K562 (cell line): ENCODE results near the gene AXIN2. TPM values are rescaled to one million over a fixed set of nuclear protein-coding genes. Genes with fewer than 3 reads are reported as not detected.

ENCODE experiments used
- ATAC-seq: fragments of 200-7000 bp; cut with Tn5 transposase; 3 replicates; pipeline ENCODE4 v1.9.1; 2020; ENCODE audit warnings: moderate library complexity
- BruUV-seq: library from RNA; stranded (reverse); fragments of 400-500 nt; replicated peaks from 2 replicates; lab custom pipeline; 2021; lab: Mats Ljungman, UMichigan
- CTCF ChIA-PET: fragments of 300-600 bp; formaldehyde crosslinking; extraction: SDS; loops from one replicate; lab custom pipeline; 2021; ENCODE audit warnings: low intra/inter-chr PET ratio; lab: Yijun Ruan, JAX
- POLR2A ChIA-PET: fragments of 300-600, 350-650 bp; sonication (Branson Sonifier 250); formaldehyde crosslinking; extraction: SDS; loops from one replicate; lab custom pipeline; 2021; ENCODE audit warnings: antibody characterized with exemption, inconsistent platforms; lab: Yijun Ruan, JAX
- DNase-seq, 4 experiments: peaks; one replicate each; pipeline versions ENCODE4 v3.0.0 to v3.0.0-alpha.2; 2011 to 2018; ENCODE audit warnings: low spot score in 3 of 4, mixed read lengths in 3 of 4; ENCODE audit errors: extremely low read depth in 1 of 4
- FAIRE-seq: peaks from 2 replicates; lab custom pipeline; 2011; peaks lifted over from hg19 to GRCh38; lab: Jason Lieb, UNC
- H2AFZ ChIP-seq: 2 replicates; pipeline ENCODE4 v1.6.0; 2011; ENCODE audit warnings: low read depth, low read length, control low read depth, inconsistent platforms
- H3K27ac ChIP-seq: fragments of 200-600 bp; 3 replicates; pipeline ENCODE4 v1.8.0; 2011; ENCODE audit warnings: low read depth, mild to moderate bottlenecking, control low read depth, inconsistent platforms, low read length, moderate library complexity, mixed read lengths; ENCODE audit errors: extremely low read depth
- H3K27me3 ChIP-seq, 2 experiments: fragments of 300-600 bp in 1 of 2; 2 replicates in 1 of 2; 3 replicates in 1 of 2; pipeline versions ENCODE4 v1.6.0 to v1.8.0; 2011; ENCODE audit warnings: inconsistent platforms in 2 of 2, low read length in 2 of 2, mild to moderate bottlenecking in 1 of 2, mixed read lengths in 1 of 2, moderate library complexity in 1 of 2; ENCODE audit not compliant: control insufficient read depth in 2 of 2, insufficient read depth in 2 of 2
- H3K36me3 ChIP-seq: fragments of 300-600 bp; 3 replicates; pipeline ENCODE4 v1.8.0; 2011; ENCODE audit warnings: mild to moderate bottlenecking, low read length, inconsistent platforms; ENCODE audit not compliant: control insufficient read depth, insufficient read depth
- H3K4me1 ChIP-seq, 2 experiments: fragments of 200-600 bp in 1 of 2; replicated peaks in 1 of 2; 2 replicates in 1 of 2; 3 replicates in 1 of 2; pipeline versions ENCODE4 v1.5.1 to v1.8.0; 2011; ENCODE audit warnings: inconsistent platforms in 2 of 2, low read length in 2 of 2, mild to moderate bottlenecking in 1 of 2, mixed read lengths in 1 of 2, moderate library complexity in 1 of 2; ENCODE audit not compliant: control insufficient read depth in 2 of 2, insufficient read depth in 2 of 2
- H3K4me2 ChIP-seq: 2 replicates; pipeline ENCODE4 v1.6.1; 2011; ENCODE audit warnings: low read length, control low read depth, inconsistent platforms, mixed read lengths; ENCODE audit not compliant: insufficient read depth
- H3K4me3 ChIP-seq: fragments of 200-600 bp; sonication (generic), shearing (Covaris generic); 2 replicates; pipeline ENCODE4 v1.5.1; 2016; ENCODE audit warnings: control low read depth, inconsistent platforms
- H3K79me2 ChIP-seq: fragments of 200-600 bp; 3 replicates; pipeline ENCODE4 v1.8.0; 2011; ENCODE audit warnings: low read length, inconsistent platforms; ENCODE audit not compliant: control insufficient read depth, insufficient read depth
- H3K9ac ChIP-seq, 2 experiments: 2 replicates each; pipeline versions ENCODE4 v1.6.0 to v1.6.1; 2011; ENCODE audit warnings: low read depth in 2 of 2, low read length in 2 of 2, control low read depth in 1 of 2, inconsistent platforms in 1 of 2, mild to moderate bottlenecking in 1 of 2, mixed read lengths in 1 of 2; ENCODE audit not compliant: insufficient read depth in 1 of 2
- H3K9me1 ChIP-seq: one replicate; pipeline ENCODE4 v1.6.0; 2011; ENCODE audit warnings: inconsistent platforms, mild to moderate bottlenecking, low read length, moderate library complexity; ENCODE audit not compliant: control insufficient read depth, insufficient read depth
- H3K9me3 ChIP-seq: replicated peaks from 2 replicates; pipeline ENCODE4 v1.5.1; 2011; ENCODE audit warnings: low read depth, low read length, inconsistent platforms; ENCODE audit not compliant: control insufficient read depth, insufficient read depth
- H4K20me1 ChIP-seq: replicated peaks from 2 replicates; pipeline ENCODE4 v1.6.1; 2011; ENCODE audit warnings: low read length, inconsistent platforms, mixed read lengths; ENCODE audit not compliant: control insufficient read depth, insufficient read depth
- BRD4 ChIP-seq: fragments of 200-600 bp; sonication (generic); IDR thresholded peaks from 2 replicates; pipeline ENCODE4 v1.6.1; 2017; ENCODE audit warnings: inconsistent platforms
- MAFK ChIP-seq: IDR thresholded peaks from 2 replicates; pipeline ENCODE4 v1.6.1; 2011; ENCODE audit warnings: low read length, improper control_type of control experiment
- MTA3 ChIP-seq: fragments of 450-650 bp; formaldehyde crosslinking; IDR thresholded peaks from 2 replicates; pipeline ENCODE4 v1.6.1; 2017; ENCODE audit warnings: mild to moderate bottlenecking, borderline replicate concordance
- NR2C2 ChIP-seq, 2 experiments: fragments of 200-800 bp in 1 of 2; sonication (Bioruptor generic) in 1 of 2; sonication (generic) in 1 of 2; formaldehyde crosslinking in 1 of 2; IDR thresholded peaks; 2 replicates each; pipeline versions ENCODE4 v1.6.1 to v1.8.0; 2016 to 2022; ENCODE audit warnings: mild to moderate bottlenecking in 1 of 2, missing compliant biosample characterization in 1 of 2, missing genetic modification characterization in 1 of 2, missing genetic modification reagents in 1 of 2
- PHF8 ChIP-seq: fragments of 200-600 bp; sonication (generic); IDR thresholded peaks from 2 replicates; pipeline ENCODE4 v1.6.1; 2012; ENCODE audit warnings: mixed run types, mild to moderate bottlenecking, inconsistent platforms, low read length, moderate library complexity, borderline replicate concordance
- VEZF1 ChIP-seq: fragments of 200-800 bp; sonication (Bioruptor generic); IDR thresholded peaks from 2 replicates; pipeline ENCODE4 v1.6.1; 2017; ENCODE audit warnings: missing genetic modification characterization, missing compliant biosample characterization
- ZBTB17 ChIP-seq: fragments of 450-650 bp; formaldehyde crosslinking; IDR thresholded peaks from 2 replicates; pipeline ENCODE4 v1.4.0; 2020; ENCODE audit warnings: mild to moderate bottlenecking
- ZNF445 ChIP-seq: fragments of 250-450 bp; sonication (Bioruptor Pico); IDR thresholded peaks from 2 replicates; pipeline ENCODE4 v1.4.0; 2020; ENCODE audit warnings: low read depth, mild to moderate bottlenecking, moderate library complexity
- WGBS: fragments of 100-300 bp; shearing (Covaris generic); methylation state at CpG from one replicate; pipeline ENCODE4 v1.1.6; 2016; ENCODE audit warnings: low coverage, mixed read lengths; ENCODE audit not compliant: insufficient coverage; ENCODE audit errors: missing lambda C conversion rate; 5-methylcytosine and 5-hydroxymethylcytosine counted together
- in situ Hi-C: fragments of 300-500 bp; cut with MboI; formaldehyde crosslinking; loops from 4 replicates; pipeline ENCODE4 v1.15.0; 2018; ENCODE audit warnings: inconsistent platforms, mixed read lengths
- intact Hi-C: fragments of 100-400 bp; cut with micrococcal nuclease; formaldehyde crosslinking; loops from 2 replicates; pipeline ENCODE4 v1.14.2; 2022
- polyA plus RNA-seq, 8 experiments: library from polyadenylated mRNA; depleted of rRNA in 4 of 8; stranded (reverse) in 5 of 8; unstranded in 3 of 8; fragments of >200 nt; fragmentation: Nextera tagmentation in 2 of 8; fragmentation: Illumina TruSeq in 1 of 8; extraction: Ambion mirVana in 2 of 8; extraction: Trizol in 1 of 8; gene quantifications; 2 replicates each; pipeline versions ENCODE4 v1.2.1 to v1.2.3, GENCODE V29; 2011 to 2014; ENCODE audit warnings: inconsistent platforms in 1 of 8, missing spikeins in 1 of 8
- total RNA-seq, 7 experiments: library from RNA; depleted of rRNA in 6 of 7; stranded (reverse); fragments of >200 nt in 6 of 7; fragmentation: Illumina TruSeq in 2 of 7; extraction: Trizol in 2 of 7; gene quantifications; 2 replicates each; pipeline versions ENCODE4 v1.2.1 to v1.2.3, GENCODE V29; 2011 to 2021; ENCODE audit warnings: low replicate concordance in 1 of 7
- TF ChIP-seq, protein P1 (sequence below), 2 experiments: fragments of 450-650 bp; IDR thresholded peaks; 2 replicates each; pipeline ENCODE4 v1.6.1; 2016; ENCODE audit warnings: mild to moderate bottlenecking in 2 of 2, borderline replicate concordance in 1 of 2, low read depth in 1 of 2, moderate library complexity in 1 of 2

The AXIN2 gene
- total and polyA plus RNA-seq, 9 of the 15 experiments (the other 6 are each of a cell fraction or from before 2014, with no cell fraction given), result 0.21 to 3.3 (median 1.2) TPM

GRCh38 chr17:65537343-65537844 lies 24.1 kb downstream of the AXIN2 start:
- Histone ChIP-seq H3K4me3 (peak overlapping the region; percentile 49), H3K4me1 (peaks cover 0 to 23% of the 10 kb centered on the region in 2 experiments; a peak in 2 of 5 replicates), H3K27ac (peak overlapping the region; percentile 46; the same call in 2 of the 3 replicates), H3K79me2 (peaks cover 41% of the 10 kb centered on the region), H3K36me3 (peaks cover 23% of the 10 kb centered on the region; the same call in 2 of the 3 replicates), H3K9me1 (no peaks in the 10 kb centered on the region), H4K20me1 (no peaks in the 10 kb centered on the region; the same call in 1 of the 2 replicates), H3K4me2 (peak overlapping the region; percentile 77), H2AFZ (peak overlapping the region; percentile 68), H3K9ac (peak overlapping the region; percentile 64 to 89; a peak in 3 of 4 replicates), H3K9me3 (no peaks in the 10 kb centered on the region), H3K27me3 (no peaks in the 10 kb centered on the region)
- CTCF ChIA-PET, result no interaction called here
- FAIRE-seq (no peak), ATAC-seq (peak; percentile 43), DNase-seq (no peak)
- WGBS, result 22% methylated on average over 12 of the region's 35 CpGs
- peak; percentile 41; the same call in 1 of the 2 replicates for TF ChIP-seq MTA3
- TF ChIP-seq ZNF445 (CRISPR knock-in tag), result no peak
- no peak for TF ChIP-seq NR2C2 (CRISPR knock-in tag; IDR thresholded peaks at IDR 0.05)
- no peak for TF ChIP-seq NR2C2 (tag; IDR thresholded peaks at IDR 0.05)
- peak; percentile 17; the same call in 1 of the 2 replicates for TF ChIP-seq VEZF1
- no peak for TF ChIP-seq MAFK
- no peak for TF ChIP-seq BRD4
- TF ChIP-seq PHF8, result peak; percentile 1; the same call in 1 of the 2 replicates
- TF ChIP-seq, protein P1, sequence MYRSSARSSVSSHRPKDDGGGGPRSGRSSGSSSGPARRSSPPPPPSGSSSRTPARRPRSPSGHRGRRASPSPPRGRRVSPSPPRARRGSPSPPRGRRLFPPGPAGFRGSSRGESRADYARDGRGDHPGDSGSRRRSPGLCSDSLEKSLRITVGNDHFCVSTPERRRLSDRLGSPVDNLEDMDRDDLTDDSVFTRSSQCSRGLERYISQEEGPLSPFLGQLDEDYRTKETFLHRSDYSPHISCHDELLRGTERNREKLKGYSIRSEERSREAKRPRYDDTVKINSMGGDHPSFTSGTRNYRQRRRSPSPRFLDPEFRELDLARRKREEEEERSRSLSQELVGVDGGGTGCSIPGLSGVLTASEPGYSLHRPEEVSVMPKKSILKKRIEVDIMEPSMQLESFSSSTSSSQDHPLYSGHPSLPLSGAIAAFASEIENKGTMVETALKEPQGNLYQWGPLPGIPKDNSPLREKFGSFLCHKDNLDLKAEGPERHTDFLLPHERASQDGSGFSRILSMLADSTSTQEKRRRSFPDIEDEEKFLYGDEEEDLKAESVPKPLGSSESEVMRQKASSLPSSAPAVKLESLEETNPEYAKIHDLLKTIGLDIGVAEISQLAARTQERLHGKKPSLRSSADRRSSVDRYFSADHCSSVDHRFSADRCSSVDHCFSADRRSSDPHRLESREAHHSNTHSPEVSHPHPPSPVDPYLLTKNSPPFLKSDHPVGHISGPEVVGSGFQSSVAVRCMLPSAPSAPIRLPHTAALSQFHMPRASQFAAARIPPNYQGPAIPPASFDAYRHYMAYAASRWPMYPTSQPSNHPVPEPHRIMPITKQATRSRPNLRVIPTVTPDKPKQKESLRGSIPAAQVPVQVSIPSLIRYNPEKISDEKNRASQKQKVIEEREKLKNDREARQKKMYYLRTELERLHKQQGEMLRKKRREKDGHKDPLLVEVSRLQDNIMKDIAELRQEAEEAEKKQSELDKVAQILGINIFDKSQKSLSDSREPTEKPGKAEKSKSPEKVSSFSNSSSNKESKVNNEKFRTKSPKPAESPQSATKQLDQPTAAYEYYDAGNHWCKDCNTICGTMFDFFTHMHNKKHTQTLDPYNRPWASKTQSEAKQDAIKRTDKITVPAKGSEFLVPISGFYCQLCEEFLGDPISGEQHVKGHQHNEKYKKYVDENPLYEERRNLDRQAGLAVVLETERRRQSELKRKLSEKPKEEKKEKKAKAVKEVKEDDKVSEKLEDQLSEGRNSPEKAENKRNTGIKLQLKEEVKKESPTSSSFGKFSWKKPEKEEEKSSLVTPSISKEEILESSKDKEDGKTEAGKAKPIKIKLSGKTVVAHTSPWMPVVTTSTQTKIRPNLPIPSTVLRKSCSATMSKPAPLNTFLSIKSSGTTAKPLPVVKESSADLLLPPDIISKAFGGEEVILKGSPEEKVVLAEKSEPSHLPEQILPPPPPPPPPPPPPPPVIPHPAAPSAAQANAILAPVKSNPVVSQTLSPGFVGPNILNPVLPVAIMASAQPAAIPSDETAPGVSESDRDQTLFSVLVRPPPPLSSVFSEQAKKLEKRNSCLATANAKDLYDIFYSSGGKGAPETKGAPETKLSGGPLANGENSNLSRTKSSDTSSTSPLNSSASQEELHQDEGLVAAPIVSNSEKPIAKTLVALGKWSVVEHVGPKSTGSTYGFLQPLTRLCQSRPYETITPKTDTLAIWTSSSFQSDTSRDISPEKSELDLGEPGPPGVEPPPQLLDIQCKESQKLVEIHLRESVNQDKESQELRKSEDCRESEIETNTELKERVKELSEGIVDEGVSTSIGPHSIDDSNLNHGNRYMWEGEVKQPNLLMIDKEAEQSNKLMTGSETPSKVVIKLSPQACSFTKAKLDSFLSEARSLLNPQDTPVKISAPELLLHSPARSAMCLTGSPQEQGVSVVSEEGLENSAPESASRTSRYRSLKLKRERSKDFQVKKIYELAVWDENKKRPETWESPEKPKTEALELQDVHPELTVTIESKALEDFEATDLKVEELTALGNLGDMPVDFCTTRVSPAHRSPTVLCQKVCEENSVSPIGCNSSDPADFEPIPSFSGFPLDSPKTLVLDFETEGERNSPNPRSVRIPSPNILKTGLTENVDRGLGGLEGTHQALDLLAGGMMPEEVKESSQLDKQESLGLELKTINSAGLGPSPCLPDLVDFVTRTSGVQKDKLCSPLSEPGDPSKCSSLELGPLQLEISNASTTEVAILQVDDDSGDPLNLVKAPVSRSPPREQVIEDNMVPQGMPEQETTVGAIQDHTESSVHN (IDR thresholded peaks at IDR 0.05; ENCODE audit: borderline replicate concordance in 1 of 2, low read depth in 1 of 2), result no peak
- TF ChIP-seq ZBTB17 (CRISPR knock-in tag), result no peak
- in situ Hi-C loops, result no loop called here
- POLR2A ChIA-PET, result no interaction called here
- TSS peak; percentile 49 for BruUV-seq
- intact Hi-C loops, result no loop called here
